HG02970 (cell line): ENCODE results near the gene PLCXD3.

Source experiments
- ATAC-seq: cut with Tn5 transposase; IDR thresholded peaks from one replicate; pipeline ENCODE4 v1.9.1; 2021; ENCODE audit warnings: mild to moderate bottlenecking, moderate library complexity, moderate number of reproducible peaks; ENCODE audit not compliant: unreplicated experiment, low FRiP score

Gene PLCXD3

GRCh38 chr5:41305056-41305455, 205.3 kb downstream of the PLCXD3 start:
- no peak for ATAC-seq

GRCh38 chr5:41296066-41296465, 214.3 kb downstream of the PLCXD3 start:
- no peak for ATAC-seq

GRCh38 chr5:41291323-41291722, 219.1 kb downstream of the PLCXD3 start:
- ATAC-seq: no peak

DNA sequence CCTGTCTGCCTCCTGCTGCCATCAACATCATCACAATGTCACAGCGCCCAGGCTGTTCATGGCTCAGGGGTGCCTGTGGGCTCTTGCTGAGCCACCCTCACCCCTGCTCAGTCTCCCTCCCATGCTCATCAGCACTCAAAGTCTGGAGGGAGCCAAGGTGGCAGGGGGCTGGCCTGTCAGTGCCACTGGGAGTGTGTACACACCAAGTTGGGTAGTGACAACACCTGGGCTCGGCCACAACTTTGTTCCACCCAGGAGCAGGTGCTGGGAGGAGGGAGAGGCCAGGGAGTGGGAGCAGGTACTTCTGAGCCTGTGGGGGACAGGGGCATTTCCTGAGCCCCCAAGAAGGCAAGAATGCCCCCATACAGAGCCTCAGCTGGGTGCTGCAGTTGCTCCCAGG, 219.6 kb downstream of the PLCXD3 start:
- no peak for ATAC-seq

DNA sequence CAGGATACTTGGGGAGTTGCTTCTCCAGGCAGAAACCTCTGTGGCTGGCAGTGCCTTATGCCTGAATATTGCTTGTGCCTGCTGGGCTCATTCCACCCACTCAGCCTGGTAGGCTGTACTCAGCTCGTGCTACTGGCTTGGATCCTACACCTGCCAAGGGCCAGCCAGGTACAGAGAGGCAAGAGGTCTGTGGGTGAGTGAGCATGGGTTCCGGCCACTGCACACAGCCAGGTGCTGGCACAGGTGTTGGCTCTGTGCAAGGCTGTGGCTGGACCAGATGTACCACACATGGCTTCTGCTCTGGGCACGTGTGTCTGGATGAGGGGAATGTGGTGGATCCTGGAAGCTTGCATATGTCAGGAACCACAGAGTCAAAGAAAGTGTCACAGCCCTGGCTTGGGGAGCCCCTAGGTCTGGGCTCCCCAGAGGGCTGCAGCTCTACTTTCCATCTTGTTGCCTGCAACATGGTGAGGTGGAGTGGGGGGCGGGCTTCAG, 220.4 kb downstream of the PLCXD3 start:
- ATAC-seq: no peak

DNA sequence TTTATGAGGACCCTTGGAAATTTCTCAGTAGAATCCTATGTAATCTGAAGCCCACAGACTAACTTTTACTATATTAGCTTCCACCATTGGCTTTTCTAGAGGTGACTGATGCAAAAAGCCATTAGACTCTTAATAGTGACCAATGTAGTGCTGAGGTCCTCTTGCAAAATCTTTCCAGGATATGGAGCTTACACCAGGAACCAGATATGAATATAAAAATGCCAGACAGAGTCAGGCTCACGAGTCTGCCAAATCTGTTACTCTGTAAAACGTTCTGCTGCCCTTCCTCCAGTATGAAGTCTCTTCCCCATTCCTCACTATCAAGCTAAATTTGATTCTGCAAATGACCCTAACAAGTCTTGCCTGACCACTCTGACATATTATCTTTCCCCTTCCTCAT, 223.7 kb downstream of the PLCXD3 start:
- no peak for ATAC-seq

DNA sequence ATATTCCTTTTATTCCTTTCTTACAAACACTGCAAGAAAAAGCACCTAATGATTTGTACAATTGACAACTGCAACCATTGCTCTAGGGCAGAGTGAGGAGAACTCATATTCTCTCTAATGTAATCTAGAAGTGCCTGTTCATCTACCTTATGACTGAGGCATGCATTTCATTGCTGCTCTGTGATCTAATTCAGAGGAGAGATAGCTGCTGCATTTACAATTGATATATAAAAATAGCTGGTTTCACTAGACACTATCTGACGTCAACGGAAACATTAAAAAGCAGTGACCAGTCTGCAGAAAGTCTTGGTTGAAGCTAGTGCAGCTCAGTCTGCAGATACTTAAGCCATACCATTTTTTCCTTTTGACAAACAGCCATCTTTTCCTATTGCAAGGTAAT, 224.2 kb downstream of the PLCXD3 start:
- no peak for ATAC-seq

DNA sequence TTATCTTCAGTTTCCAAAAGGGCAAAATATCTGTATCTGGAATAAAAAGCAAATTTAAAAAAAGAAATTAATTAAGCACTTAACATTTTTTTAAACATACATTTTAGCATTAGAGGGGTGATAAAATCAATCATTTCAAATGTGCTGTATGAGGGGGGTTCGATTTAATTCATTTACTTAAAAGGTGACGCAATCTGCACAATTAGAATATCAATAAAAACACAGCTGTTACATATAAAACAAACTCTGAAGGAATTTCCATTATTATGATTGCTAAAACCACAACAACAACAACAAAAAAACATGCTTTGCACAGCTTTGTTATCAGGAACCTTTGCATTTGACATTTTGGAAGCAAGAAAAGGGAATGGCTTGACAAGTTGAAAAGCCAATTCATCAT, 225.5 kb downstream of the PLCXD3 start:
- ATAC-seq: no peak

DNA sequence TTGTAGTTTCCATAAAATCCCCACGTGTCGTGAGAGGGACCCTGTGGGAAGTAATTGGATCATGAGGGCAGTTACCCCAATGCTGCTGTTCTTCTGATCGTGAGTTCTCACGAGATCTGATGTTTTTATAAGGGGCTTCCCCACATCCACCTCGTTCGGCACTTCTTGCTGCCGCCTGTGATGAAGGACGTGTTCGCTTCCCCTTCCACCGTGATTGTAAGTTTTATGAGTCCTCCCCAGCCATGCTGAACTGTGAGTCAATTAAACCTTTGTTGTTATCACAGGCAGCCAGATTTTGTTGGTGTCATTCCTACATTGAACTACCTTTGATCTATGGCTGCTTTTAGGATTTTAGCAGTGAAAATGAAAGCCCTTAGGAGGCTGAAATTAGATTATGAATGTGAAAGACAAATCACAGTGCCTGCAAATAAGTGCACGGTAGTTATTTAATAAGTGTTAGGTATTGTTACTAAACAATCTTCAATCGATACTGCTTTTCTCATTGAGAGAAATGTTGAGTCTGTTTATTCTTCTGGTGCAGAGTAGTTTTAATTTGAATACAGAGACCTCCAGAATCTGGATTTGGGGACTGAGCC, 229.1 kb downstream of the PLCXD3 start:
- ATAC-seq: no peak

DNA sequence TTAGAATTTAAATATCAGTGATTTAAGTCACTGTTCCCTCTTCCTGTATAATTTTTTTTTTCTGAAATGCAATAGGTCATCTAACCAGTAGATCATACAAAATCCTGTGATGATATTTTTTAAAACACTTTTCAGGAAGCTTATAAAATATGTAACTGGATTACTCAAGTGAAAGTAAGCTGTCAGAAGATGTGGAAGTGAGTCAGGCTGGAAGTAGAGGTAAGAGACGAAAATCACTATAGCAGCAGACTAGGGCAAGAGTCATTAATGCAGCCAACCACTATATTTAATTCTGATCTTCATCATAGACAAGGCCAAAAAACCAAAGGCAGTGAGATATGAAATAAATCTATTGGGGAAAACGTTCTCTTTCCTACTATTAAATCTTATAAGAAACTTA, 231.4 kb downstream of the PLCXD3 start:
- ATAC-seq: no peak

- no peak for ATAC-seq
These were observed 232.7 kb downstream of the PLCXD3 start for GRCh38 chr5:41277476-41278245.

DNA sequence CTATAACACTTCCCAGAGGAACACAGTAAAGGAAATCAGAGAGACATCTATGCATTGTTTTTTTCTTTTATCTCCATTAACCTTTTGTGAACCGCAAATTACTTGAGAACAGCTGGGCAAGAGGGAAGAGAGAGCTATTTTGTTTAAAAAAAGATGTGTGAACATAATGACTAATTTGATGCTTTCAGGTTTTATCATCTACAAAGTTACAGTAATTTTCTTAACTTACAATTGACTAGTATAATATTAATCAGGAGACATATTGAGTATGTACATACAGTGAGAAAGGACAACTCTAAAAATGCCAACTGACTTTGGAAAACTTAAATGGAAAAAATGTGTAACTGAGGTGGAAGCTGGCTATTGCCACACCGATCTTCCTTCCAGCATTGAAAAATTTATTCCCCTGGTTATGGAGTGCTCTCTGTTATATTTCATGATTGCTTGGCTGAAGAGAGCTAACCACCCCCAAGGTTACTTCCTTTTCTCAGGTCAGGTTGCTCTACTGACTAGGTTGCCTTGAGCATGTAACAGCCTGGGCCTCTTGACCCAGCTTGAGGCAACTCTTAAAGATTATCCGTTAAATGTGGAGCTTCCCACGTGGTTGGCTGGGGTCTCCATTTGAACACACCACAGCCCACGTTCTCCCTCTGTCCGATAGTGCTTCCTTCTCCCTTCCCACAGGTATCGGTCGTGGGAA, 234.4 kb downstream of the PLCXD3 start:
- ATAC-seq: no peak

DNA sequence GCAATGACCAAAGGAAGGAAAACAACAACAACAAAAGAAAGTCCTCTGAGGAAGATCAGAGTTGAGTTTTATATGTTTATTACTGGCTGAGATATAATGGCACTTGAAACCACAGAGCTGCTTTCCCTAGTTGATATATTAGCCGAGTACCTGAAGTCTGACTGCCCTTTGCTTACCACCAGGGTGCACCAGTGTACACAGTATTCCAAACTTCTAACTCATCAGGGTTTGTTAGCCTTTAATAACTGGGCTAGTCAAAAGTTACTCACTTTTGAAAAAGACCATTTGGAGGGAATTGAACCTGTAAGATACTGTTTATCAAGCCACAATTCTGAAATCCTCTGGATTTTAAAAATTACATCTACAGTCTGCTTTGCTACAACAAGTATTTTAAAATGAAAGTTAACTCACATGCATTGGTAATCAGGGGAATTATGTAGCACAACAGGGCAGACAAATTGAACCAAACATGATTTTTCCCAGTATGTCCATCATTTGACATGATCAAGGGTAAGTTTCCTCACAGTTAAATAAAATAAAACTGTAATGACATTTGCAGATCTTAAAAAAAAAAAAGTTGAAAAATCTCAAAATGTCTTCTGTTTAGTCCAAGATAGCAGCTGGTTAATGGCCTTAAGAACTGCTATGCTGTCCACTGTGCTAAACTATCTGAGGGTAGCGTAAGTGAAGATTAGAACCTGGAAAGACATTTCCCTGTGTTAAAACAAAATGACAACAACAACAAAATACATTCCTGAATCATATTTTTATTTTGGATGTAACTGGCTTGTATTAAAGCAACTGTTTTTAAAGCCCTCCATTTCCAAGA, 239.8 kb downstream of the PLCXD3 start:
- peak; percentile 72 for ATAC-seq

DNA sequence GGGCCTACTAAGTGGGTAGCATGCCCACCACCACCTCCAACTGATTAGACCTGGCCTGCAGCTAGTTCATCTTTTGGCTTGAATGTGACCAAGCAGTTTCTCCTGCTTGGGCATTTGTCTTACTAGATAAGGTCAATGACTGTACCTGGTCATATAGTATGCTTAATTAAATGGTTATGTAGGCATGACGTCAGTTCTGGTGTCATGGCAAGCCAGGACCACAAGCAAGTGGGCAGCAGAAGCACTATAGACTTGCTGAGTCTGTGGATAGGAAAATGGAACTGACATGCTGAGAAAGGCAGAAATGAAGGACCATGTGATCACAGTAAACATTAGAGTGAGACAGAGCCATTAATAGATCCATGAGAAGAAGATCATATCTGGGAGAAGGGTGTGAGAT, 241.5 kb downstream of the PLCXD3 start:
- no peak for ATAC-seq

DNA sequence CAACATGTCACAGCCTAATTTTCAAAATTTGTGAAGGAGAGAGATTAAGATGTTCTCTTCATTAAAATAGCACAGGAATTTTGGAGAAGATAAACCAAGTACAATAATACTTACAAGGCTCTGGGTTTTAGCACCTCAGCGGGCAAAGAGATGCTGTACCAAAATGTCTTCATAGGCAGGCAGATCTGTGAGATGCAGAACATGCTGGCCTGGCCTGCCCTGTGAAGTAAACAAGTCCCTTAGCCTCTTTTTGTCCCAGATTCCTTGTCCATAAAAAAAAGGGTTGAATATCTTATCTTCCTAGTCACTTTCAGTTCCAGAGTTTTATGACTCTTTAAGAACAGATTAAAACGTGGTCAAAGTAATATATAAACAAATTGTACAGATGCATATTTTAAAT, 244.0 kb downstream of the PLCXD3 start:
- no peak for ATAC-seq

DNA sequence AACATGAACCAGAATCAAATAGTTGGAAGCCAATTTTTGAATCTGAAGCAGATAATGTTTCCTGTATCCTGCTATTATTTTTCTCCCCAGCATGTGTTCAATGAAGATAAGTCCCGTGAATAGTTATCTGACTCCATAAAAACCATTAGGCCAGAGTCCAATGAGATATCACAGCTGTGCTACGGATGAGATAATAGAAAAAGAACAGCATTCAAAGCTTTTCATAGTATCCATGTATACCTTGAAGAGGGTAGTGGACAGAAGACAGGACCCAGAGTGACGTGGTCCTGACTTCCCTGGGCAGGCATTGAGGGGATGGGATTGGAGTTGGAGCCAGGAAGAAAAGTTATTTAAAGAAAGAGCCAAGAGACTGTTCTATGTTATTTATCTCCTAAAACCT, 246.4 kb downstream of the PLCXD3 start:
- ATAC-seq: no peak

- ATAC-seq: no peak
These were observed 247.1 kb downstream of the PLCXD3 start for GRCh38 chr5:41263335-41263734.
